WI38 (cell line): ENCODE data around the gene KIF26A.

ENCODE experiments used
- H3K4me3 ChIP-seq: 2 replicates; pipeline ENCODE4 v1.5.1; 2011; ENCODE audit warnings: low read depth, mild to moderate bottlenecking, control low read depth, low read length
- CTCF ChIP-seq: IDR thresholded peaks from 2 replicates; pipeline ENCODE4 v1.5.1; 2012; ENCODE audit warnings: low read depth, mild to moderate bottlenecking, control low read depth, low read length

KIF26A gene

GRCh38 chr14:104136472-104137296 is 1.7 kb upstream of the KIF26A start:
- no peak overlapping the region for H3K4me3 ChIP-seq
- no peak for TF ChIP-seq CTCF

GRCh38 chr14:104137297-104138097 is 890 bp upstream of the KIF26A start:
- H3K4me3 ChIP-seq, result no peak overlapping the region
- TF ChIP-seq CTCF, result peak; percentile 42

GRCh38 chr14:104138718-104139459 is 502 bp downstream of the KIF26A start:
- no peak overlapping the region for H3K4me3 ChIP-seq
- no peak for TF ChIP-seq CTCF

- H3K4me3 ChIP-seq, result no peak overlapping the region
- TF ChIP-seq CTCF, result no peak
Observed at GRCh38 chr14:104139460-104140212, 1.2 kb downstream of the KIF26A start.

- no peak for TF ChIP-seq CTCF
- no peak overlapping the region for H3K4me3 ChIP-seq
Observed at GRCh38 chr14:104140213-104140462, 1.8 kb downstream of the KIF26A start.

GRCh38 chr14:104140463-104141331 is 2.3 kb downstream of the KIF26A start:
- H3K4me3 ChIP-seq, result no peak overlapping the region
- no peak for TF ChIP-seq CTCF
